Loucy (cell line): ENCODE measurements around the gene RNFT1.
A peak's percentile ranks its signal among the peaks of the same experiment; 100 is the strongest.
"Not testable (repeated sequence)": the region's sequence is repeated elsewhere in the genome, so short reads cannot be mapped to it uniquely, and the experiment has no call there.

ENCODE experiments used
- H2AFZ ChIP-seq: fragments of 200-600 bp; sonication (generic); 2 replicates; pipeline ENCODE4 v1.6.0; 2016; ENCODE audit warnings: antibody characterized with exemption, mild to moderate bottlenecking, low read length, moderate library complexity
- H3F3A ChIP-seq: fragments of 200-600 bp; 2 replicates; pipeline ENCODE4 v1.6.0; 2016; ENCODE audit warnings: antibody characterized with exemption, low read depth, mild to moderate bottlenecking
- H3K27me3 ChIP-seq: fragments of 200-600 bp; sonication (generic); 2 replicates; pipeline ENCODE4 v1.6.1; 2014; ENCODE audit warnings: low read length, mild to moderate bottlenecking; ENCODE audit not compliant: insufficient read depth, poor library complexity, severe bottlenecking
- H3K36me3 ChIP-seq: fragments of 200-600 bp; sonication (generic); 2 replicates; pipeline ENCODE4 v1.6.1; 2016; ENCODE audit warnings: low read length; ENCODE audit not compliant: insufficient read depth
- H3K4me1 ChIP-seq: fragments of 200-600 bp; sonication (generic); 2 replicates; pipeline ENCODE4 v1.5.1; 2014; ENCODE audit warnings: low read length, mild to moderate bottlenecking; ENCODE audit not compliant: insufficient read depth, poor library complexity, severe bottlenecking
- H3K4me2 ChIP-seq: fragments of 200-600 bp; sonication (generic); 2 replicates; pipeline ENCODE4 v1.6.0; 2014; ENCODE audit warnings: antibody characterized with exemption, low read length, low read depth, mild to moderate bottlenecking; ENCODE audit not compliant: poor library complexity, severe bottlenecking
- H3K4me3 ChIP-seq: fragments of 200-600 bp; sonication (generic); 2 replicates; pipeline ENCODE4 v1.5.1; 2014; ENCODE audit warnings: low read length, mild to moderate bottlenecking, mixed read lengths; ENCODE audit not compliant: poor library complexity, severe bottlenecking
- H3K79me2 ChIP-seq: fragments of 200-600 bp; sonication (generic); 2 replicates; pipeline ENCODE4 v1.6.1; 2014; ENCODE audit warnings: low read length; ENCODE audit not compliant: insufficient read depth
- H3K9ac ChIP-seq: fragments of 200-600 bp; sonication (generic); 2 replicates; pipeline ENCODE4 v1.6.0; 2014; ENCODE audit warnings: mild to moderate bottlenecking, low read depth, low read length, moderate library complexity; ENCODE audit not compliant: poor library complexity, severe bottlenecking
- H3K9me2 ChIP-seq: fragments of 200-600 bp; sonication (generic); replicated peaks from 2 replicates; pipeline ENCODE4 v1.6.1; 2016; ENCODE audit warnings: low read depth, low read length, mixed read lengths
- H3K9me3 ChIP-seq: fragments of 200-600 bp; sonication (generic); 2 replicates; pipeline ENCODE4 v1.6.1; 2014; ENCODE audit warnings: mild to moderate bottlenecking, antibody characterized with exemption, low read length, low read depth; ENCODE audit not compliant: insufficient read depth
- H4K20me1 ChIP-seq: fragments of 200-600 bp; sonication (generic); 2 replicates; pipeline ENCODE4 v1.6.0; 2014; ENCODE audit warnings: antibody characterized with exemption, low read length, mild to moderate bottlenecking; ENCODE audit not compliant: insufficient read depth, poor library complexity, severe bottlenecking
- EZH2phosphoT487 ChIP-seq: fragments of 200-600 bp; IDR thresholded peaks from 2 replicates; pipeline ENCODE4 v1.6.1; 2018; ENCODE audit warnings: antibody characterized with exemption, mild to moderate bottlenecking, moderate library complexity, borderline replicate concordance
- TF ChIP-seq, protein P1 (sequence below): fragments of 200-600 bp; sonication (generic); conservative IDR thresholded peaks from 2 replicates; pipeline ENCODE4 v1.5.1; 2014; ENCODE audit warnings: mild to moderate bottlenecking, antibody characterized with exemption, low read length

RNFT1 gene

DNA sequence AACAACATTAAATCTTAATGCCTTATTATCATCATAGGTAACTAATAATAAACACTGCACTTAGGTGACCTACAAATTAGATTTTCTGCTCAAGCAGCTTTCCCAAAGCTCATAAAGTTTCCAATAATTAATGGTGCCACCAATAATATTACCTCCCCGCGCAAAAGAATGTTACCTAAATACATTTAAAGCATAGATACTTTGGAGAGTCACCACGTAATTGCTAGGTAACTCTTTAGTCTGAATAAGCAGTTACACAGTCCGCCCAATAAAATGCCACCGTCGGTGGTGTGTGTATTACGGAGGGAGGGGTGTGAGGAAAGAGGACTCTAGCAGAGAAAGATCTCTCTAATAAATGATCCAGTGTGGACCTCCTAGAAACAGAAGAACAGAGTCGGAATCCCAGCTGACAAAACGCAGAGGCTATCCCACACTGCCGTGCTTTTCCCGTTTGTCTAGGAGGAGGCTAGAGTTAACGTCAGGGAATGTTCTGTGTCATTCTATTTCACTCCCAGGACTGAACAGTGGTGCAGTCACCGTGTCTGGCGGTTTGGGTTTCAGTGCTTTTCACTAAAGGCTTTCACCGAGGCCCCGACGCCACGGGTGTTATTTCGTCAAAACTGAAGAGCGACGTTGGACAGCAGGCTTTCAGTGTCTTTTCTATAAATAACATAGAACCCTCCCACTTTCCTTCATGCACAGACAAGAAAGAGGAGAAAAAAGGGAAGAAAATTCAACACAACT is 630 bp downstream of the RNFT1 start:
- H3K4me3 ChIP-seq: peak overlapping the region; percentile 83
- H3K79me2 ChIP-seq: peaks cover 14% of the 10 kb centered on the region; the same call in 1 of the 2 replicates
- H3K27me3 ChIP-seq: no peaks in the 10 kb centered on the region
- no peaks in the 10 kb centered on the region for H3F3A ChIP-seq
- H3K9me3 ChIP-seq: no peaks in the 10 kb centered on the region
- TF ChIP-seq, protein P1, sequence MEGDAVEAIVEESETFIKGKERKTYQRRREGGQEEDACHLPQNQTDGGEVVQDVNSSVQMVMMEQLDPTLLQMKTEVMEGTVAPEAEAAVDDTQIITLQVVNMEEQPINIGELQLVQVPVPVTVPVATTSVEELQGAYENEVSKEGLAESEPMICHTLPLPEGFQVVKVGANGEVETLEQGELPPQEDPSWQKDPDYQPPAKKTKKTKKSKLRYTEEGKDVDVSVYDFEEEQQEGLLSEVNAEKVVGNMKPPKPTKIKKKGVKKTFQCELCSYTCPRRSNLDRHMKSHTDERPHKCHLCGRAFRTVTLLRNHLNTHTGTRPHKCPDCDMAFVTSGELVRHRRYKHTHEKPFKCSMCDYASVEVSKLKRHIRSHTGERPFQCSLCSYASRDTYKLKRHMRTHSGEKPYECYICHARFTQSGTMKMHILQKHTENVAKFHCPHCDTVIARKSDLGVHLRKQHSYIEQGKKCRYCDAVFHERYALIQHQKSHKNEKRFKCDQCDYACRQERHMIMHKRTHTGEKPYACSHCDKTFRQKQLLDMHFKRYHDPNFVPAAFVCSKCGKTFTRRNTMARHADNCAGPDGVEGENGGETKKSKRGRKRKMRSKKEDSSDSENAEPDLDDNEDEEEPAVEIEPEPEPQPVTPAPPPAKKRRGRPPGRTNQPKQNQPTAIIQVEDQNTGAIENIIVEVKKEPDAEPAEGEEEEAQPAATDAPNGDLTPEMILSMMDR: no peak
- H3K9me2 ChIP-seq: no peaks in the 10 kb centered on the region
- no peaks in the 10 kb centered on the region for H3K36me3 ChIP-seq
- peaks cover 18% of the 10 kb centered on the region for H3K4me1 ChIP-seq
- no peaks in the 10 kb centered on the region for H4K20me1 ChIP-seq
- peak overlapping the region; percentile 75 for H3K9ac ChIP-seq
- peak overlapping the region; percentile 97 for H2AFZ ChIP-seq
- H3K4me2 ChIP-seq: peak overlapping the region; percentile 89

GRCh38 chr17:59962739-59963318 is 1.7 kb downstream of the RNFT1 start:
- H3K4me3 ChIP-seq: peak overlapping the region; percentile 83
- peaks cover 18% of the 10 kb centered on the region for H3K4me1 ChIP-seq
- no peaks in the 10 kb centered on the region for H3K9me3 ChIP-seq
- no peaks in the 10 kb centered on the region for H4K20me1 ChIP-seq
- no peaks in the 10 kb centered on the region for H3K36me3 ChIP-seq
- TF ChIP-seq, protein P1: no peak
- no peak for TF ChIP-seq EZH2phosphoT487
- H2AFZ ChIP-seq: no peak overlapping the region
- no peaks in the 10 kb centered on the region for H3K9me2 ChIP-seq
- no peaks in the 10 kb centered on the region for H3F3A ChIP-seq
- no peaks in the 10 kb centered on the region for H3K27me3 ChIP-seq
- H3K9ac ChIP-seq: peak overlapping the region; percentile 75
- peak overlapping the region; percentile 89 for H3K4me2 ChIP-seq
- peaks cover 14% of the 10 kb centered on the region; the same call in 1 of the 2 replicates for H3K79me2 ChIP-seq

GRCh38 chr17:59959574-59959973 is 5.0 kb downstream of the RNFT1 start:
- H3K9me3 ChIP-seq, H3F3A ChIP-seq, H3K9ac ChIP-seq, H3K9me2 ChIP-seq, H3K27me3 ChIP-seq, H3K4me3 ChIP-seq, H2AFZ ChIP-seq, H3K4me2 ChIP-seq, H3K36me3 ChIP-seq, H4K20me1 ChIP-seq: not testable (repeated sequence)
- Histone ChIP-seq H3K4me1 (peaks cover 18% of the 10 kb centered on the region), H3K79me2 (peaks cover 14% of the 10 kb centered on the region; the same call in 1 of the 2 replicates)

DNA sequence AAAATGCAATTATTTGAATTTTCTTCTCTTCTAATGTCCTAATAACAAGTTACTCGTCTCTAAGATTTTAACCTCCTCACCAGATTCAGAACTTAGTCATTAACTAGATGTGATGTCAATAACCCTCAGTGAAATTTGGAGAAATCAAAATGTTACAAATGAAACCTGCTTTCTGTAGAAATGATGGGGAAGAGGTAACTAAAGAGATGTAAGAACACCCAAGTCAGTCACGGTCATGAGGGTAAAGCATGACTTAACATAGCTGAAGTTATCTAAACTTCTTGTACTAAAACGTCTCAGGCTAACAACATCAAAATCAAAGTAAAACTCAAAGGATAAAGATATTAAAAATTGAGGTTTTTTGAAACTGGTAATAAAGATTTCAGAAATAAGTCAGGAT is 9.7 kb downstream of the RNFT1 start:
- H3K4me1 ChIP-seq: no peaks in the 10 kb centered on the region
- no peak overlapping the region for H2AFZ ChIP-seq
- H3K36me3 ChIP-seq: no peaks in the 10 kb centered on the region
- H4K20me1 ChIP-seq: no peaks in the 10 kb centered on the region
- no peaks in the 10 kb centered on the region for H3K9me2 ChIP-seq
- no peaks in the 10 kb centered on the region for H3F3A ChIP-seq
- no peaks in the 10 kb centered on the region for H3K27me3 ChIP-seq
- H3K79me2 ChIP-seq: no peaks in the 10 kb centered on the region
- H3K4me3 ChIP-seq: no peak overlapping the region
- TF ChIP-seq, protein P1: no peak
- TF ChIP-seq EZH2phosphoT487: no peak
- no peak overlapping the region for H3K9ac ChIP-seq
- H3K9me3 ChIP-seq: no peaks in the 10 kb centered on the region
- H3K4me2 ChIP-seq: no peak overlapping the region
